Left ventricle myocardium superior (tissue), 1 donor: ENCODE measurements around the gene TREH. TPM values are rescaled to one million over a fixed set of nuclear protein-coding genes. Genes with fewer than 3 reads are reported as not detected.
"Not testable (repeated sequence)": the region's sequence is repeated elsewhere in the genome, so short reads cannot be mapped to it uniquely, and the experiment has no call there.

Experiments
- ATAC-seq: fragments of 200-7000 bp; cut with Tn5 transposase; one replicate; pipeline ENCODE4 v1.9.1; 2020; ENCODE audit warnings: mild to moderate bottlenecking, moderate library complexity
- DNase-seq: peaks from one replicate; pipeline ENCODE4 v3.0.0-alpha.2; 2020
- intact Hi-C: fragments of 100-400 bp; cut with micrococcal nuclease; formaldehyde crosslinking; loops from one replicate; pipeline ENCODE4 v1.11.0; 2022
- total RNA-seq: library from RNA; stranded (reverse); fragmentation: NEBNext Ultra II Directional; extraction: Animal tissue kit (Norgen Biotek cat#: 25700); gene quantifications from one replicate; pipeline ENCODE4 v1.2.1, GENCODE V29; 2021
- donor health status: DM: no; HTN: yes; CAD: no; lungs with severe emphysema.

The TREH gene
- total RNA-seq, 1 donor from 2014 or later: not detected

GRCh38 chr11:118699506-118700220, 20.2 kb upstream of the TREH start:
- DNase-seq: no peak
- intact Hi-C loops: no loop called here
- no peak for ATAC-seq

DNA sequence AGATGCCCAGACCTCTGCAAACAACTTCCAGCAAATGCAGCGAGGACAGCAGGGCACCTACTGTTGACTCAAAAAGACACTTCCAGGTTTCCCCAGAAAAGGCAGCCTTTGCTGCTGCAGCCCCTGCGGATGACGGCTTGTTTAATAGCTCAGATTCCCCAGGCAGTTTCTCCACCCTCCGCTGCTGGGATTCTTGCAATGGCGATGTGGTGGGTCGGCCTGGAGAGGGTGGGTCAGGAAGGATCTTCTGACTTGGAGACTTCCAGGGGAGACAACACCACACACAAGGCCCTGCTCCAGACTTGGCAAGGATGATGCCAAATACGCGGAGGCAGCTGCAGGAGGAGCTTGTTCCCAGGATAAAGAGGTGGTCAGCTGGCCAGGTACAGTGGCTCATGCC, 17.9 kb upstream of the TREH start:
- intact Hi-C loops: no loop called here
- DNase-seq (no peak), ATAC-seq (no peak)

- DNase-seq: no peak
- intact Hi-C loops: no loop called here
- no peak for ATAC-seq
These were observed 17.3 kb upstream of the TREH start for GRCh38 chr11:118696673-118697226.

- DNase-seq: no peak
- intact Hi-C loops: no loop called here
- ATAC-seq: no peak
These were observed 15.3 kb upstream of the TREH start for GRCh38 chr11:118694771-118695170.

DNA sequence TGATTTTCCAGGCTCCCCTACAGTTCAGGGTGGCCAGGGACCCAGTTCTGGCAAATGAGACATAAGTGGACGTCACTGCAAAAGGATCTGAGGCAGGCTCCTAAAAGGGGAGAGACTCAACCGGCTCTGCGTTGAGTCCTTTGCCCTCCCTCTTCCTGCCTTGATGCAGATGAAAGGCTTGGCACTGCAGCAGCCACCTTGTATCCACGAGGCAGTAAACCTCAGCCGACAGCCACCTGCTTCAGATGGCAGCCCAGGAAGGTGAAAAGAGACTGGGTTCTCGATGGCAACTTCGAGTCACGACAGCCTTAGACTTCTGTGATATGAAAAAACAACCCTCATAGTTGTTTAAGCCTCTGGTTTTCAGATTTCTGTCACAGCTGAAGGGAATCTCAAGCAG, 14.7 kb upstream of the TREH start:
- DNase-seq (no peak), ATAC-seq (no peak)
- intact Hi-C loops: no loop called here

- DNase-seq (no peak), ATAC-seq (no peak)
- intact Hi-C loops: no loop called here
These were observed 12.7 kb upstream of the TREH start for GRCh38 chr11:118691926-118692830.

- ATAC-seq: no peak
These were observed 11.3 kb upstream of the TREH start for GRCh38 chr11:118690553-118691304.

GRCh38 chr11:118689852-118690552, 10.6 kb upstream of the TREH start:
- ATAC-seq (peak; percentile 97), DNase-seq (peak; percentile 98)
- intact Hi-C loops: no loop called here

More at GRCh38 chr11:118690553-118691304, 11.3 kb upstream of the TREH start:
- no peak for DNase-seq
- intact Hi-C loops: no loop called here

DNA sequence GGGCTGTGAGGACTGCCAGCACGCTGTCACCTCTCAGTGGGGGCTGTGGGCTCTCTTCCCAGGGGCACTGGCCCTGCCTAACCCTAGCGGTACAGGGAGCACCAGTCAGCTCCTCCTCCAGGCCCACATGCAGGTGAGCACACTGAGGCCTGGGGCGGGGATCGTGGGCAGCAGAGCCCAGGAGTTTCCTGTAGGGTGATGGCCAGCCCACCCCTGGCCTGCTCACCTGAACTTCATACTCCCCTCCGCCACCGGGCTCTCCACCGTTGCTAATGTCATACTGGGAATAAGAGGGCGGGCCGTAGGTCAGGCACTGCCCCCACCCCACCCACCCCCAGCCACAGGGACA, 10.0 kb upstream of the TREH start:
- ATAC-seq (peak; percentile 28), DNase-seq (no peak)
- intact Hi-C loops: no loop called here

GRCh38 chr11:118688851-118689502, 9.5 kb upstream of the TREH start:
- no peak for ATAC-seq
- intact Hi-C loops: no loop called here
- DNase-seq: peak; percentile 44

- ATAC-seq, DNase-seq, intact Hi-C loops: not testable (repeated sequence)
These were observed 8.9 kb upstream of the TREH start for GRCh38 chr11:118688339-118688738.

- no peak for ATAC-seq
- intact Hi-C loops: no loop called here
- DNase-seq: no peak
These were observed 8.5 kb upstream of the TREH start for GRCh38 chr11:118687906-118688305.

- intact Hi-C loops: no loop called here
- ATAC-seq (no peak), DNase-seq (no peak)
These were observed 4.7 kb upstream of the TREH start for GRCh38 chr11:118684187-118684586.

- DNase-seq, ATAC-seq, intact Hi-C loops: not testable (repeated sequence)
These were observed 3.5 kb upstream of the TREH start for GRCh38 chr11:118682939-118683338.

DNA sequence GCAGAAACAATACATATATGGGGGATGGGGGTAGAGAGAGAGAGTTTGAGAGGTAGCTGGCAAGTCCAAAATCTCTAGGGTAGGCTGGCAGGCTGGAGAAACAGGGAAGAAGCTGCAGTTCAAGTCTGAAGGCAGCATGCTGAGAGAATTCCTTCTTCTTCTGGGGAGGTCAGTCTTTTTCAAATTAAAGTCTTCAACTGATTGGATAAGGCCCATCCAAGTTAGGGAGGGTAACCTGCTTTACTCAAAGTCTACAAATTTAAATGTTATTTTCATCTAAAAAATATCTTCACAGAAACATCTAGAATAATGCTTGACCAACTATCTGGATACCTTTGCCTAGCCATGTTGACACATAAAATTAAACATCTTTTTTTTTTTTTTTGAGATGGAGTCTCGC, 2.9 kb upstream of the TREH start:
- intact Hi-C loops: no loop called here
- ATAC-seq (no peak), DNase-seq (no peak)

DNA sequence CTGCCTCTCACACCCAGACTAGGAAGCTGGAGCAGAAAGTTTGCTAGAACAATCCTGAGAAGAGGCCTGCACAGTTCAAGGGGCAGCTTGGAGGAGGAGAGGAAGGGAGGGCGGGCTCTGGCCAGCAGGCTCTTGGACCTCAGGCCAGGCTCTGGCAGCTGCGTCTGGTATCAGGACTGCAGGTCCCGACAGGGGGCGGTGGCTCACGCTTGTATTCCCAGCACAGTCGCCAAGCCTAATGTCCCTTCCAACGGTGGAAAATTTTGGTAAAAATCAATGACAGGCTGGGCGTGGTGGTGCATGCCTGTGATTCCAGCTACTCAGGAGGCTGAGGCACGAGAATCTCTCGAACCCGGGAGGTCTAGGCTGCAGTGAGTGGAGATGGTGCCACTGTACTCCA, 542 bp downstream of the TREH start:
- intact Hi-C loops: not testable (repeated sequence)
- peak; percentile 81 for ATAC-seq
- DNase-seq: peak; percentile 70

DNA sequence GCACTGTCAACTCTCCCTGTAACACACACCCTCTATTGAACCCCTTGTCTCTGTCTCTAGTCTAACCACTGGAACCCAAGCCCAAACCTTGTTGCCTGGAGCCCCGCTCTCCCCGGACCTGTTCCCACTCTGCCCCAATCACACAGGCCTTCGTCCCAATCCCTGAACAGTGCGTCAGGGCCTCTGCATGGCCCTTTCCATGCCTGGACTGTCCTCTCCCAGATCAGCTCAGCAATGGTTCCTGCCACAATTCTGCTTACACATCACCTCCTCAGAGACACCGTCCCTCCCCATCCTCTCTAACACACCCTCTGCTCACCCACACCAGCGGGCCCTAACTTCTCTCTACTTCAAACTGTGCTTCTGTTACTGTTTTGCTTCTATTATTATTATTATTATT, 1.5 kb downstream of the TREH start:
- ATAC-seq (no peak), DNase-seq (no peak)
- intact Hi-C loops: no loop called here

DNA sequence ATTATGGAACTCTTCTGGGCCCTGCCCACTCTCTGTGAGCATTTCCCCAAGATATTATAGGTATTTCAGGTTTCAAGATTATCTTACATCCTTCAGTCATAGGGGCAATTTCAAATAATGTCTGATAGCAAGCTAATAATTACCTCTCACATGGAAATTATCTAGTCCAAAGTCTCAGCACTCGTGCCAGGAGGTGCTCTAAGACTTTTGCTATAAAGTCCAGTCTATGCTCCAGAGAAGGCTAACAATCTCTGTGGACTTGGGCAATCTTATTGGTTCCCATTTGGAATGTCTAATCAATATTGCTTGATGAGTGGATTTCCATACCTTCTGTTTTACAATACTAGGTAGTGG, 5.4 kb downstream of the TREH start:
- intact Hi-C loops: no loop called here
- DNase-seq: no peak
- no peak for ATAC-seq
